GM12872 (cell line): ENCODE measurements around the gene DPH2.

Experiments
- CTCF ChIP-seq: IDR thresholded peaks from 3 replicates; pipeline ENCODE4 v1.5.1; 2011; ENCODE audit warnings: low read depth, mild to moderate bottlenecking, low read length, moderate library complexity; ENCODE audit not compliant: insufficient read depth

DPH2 gene

GRCh38 chr1:43994794-43995790 is 25.3 kb downstream of the DPH2 start:
- TF ChIP-seq CTCF, result peak; percentile 59

- TF ChIP-seq CTCF, result no peak
Measured at GRCh38 chr1:43995984-43996732, 26.3 kb downstream of the DPH2 start.

GRCh38 chr1:43996733-43997115 is 26.9 kb downstream of the DPH2 start:
- no peak for TF ChIP-seq CTCF

- no peak for TF ChIP-seq CTCF
Measured at GRCh38 chr1:43997295-43997999, 27.6 kb downstream of the DPH2 start.

- no peak for TF ChIP-seq CTCF
Measured at GRCh38 chr1:43998000-43998378, 28.2 kb downstream of the DPH2 start.

- TF ChIP-seq CTCF, result no peak
Measured at GRCh38 chr1:43999455-43999854, 29.6 kb downstream of the DPH2 start.
